ENCODE data around the gene PTPRA.

Gene PTPRA

GRCh38 chr20:3068075-3068474 is 194.8 kb downstream of the PTPRA start:
- Histone ChIP-seq H3K27ac (no peak overlapping the region), H3K4me3 (no peak overlapping the region)
- DNase-seq (ENCODE audit: low spot score) = no peak
- TF ChIP-seq CTCF (IDR thresholded peaks at IDR 0.05) = no peak

GRCh38 chr20:3068986-3069900 is 196.0 kb downstream of the PTPRA start:
- no peak overlapping the region for H3K4me3 ChIP-seq
- no peak for TF ChIP-seq CTCF (IDR thresholded peaks at IDR 0.05)
- H3K27ac ChIP-seq = no peak overlapping the region
- DNase-seq (ENCODE audit: low spot score) = no peak

GRCh38 chr20:3070725-3071124 is 197.4 kb downstream of the PTPRA start:
- DNase-seq (ENCODE audit: low spot score) = no peak
- no peak for TF ChIP-seq CTCF (IDR thresholded peaks at IDR 0.05)
- Histone ChIP-seq H3K4me3 (no peak overlapping the region), H3K27ac (no peak overlapping the region)

GRCh38 chr20:3071266-3071609 is 198.0 kb downstream of the PTPRA start:
- Histone ChIP-seq H3K27ac (no peak overlapping the region), H3K4me3 (peak overlapping the region; percentile 68)

GRCh38 chr20:3071610-3072529 is 198.6 kb downstream of the PTPRA start, which contains the start of gene OXT:
OXT (plus strand) TSS chr20:3071620; CDS start chr20:3071656, 36 bp downstream.
- no peak for DNase-seq (ENCODE audit: low spot score)

More at GRCh38 chr20:3071266-3071609, 198.0 kb downstream of the PTPRA start:
- DNase-seq (ENCODE audit: low spot score) = no peak
- TF ChIP-seq CTCF (IDR thresholded peaks at IDR 0.05) = no peak

More at GRCh38 chr20:3071610-3072529, 198.6 kb downstream of the PTPRA start, which contains the start of gene OXT:
- H3K4me3 ChIP-seq = peak within 1 kb of the TSS; percentile 68
- no peak within 1 kb of the TSS for H3K27ac ChIP-seq
- TF ChIP-seq CTCF (IDR thresholded peaks at IDR 0.05) = no peak

All from coronary artery (tissue), 2 donors.